ENCODE data around the gene CADM2.

- no peak for TF ChIP-seq POLR2AphosphoS5 (IDR thresholded peaks at IDR 0.05; ENCODE audit: borderline replicate concordance, low read depth, low read length)
- no peak for TF ChIP-seq EZH2 (IDR thresholded peaks at IDR 0.05)
- TF ChIP-seq FOXP2 (optimal IDR thresholded peaks at IDR 0.05; ENCODE audit: control extremely low read depth, extremely low read length, insufficient read depth): no peak
Observed at GRCh38 chr3:86087160-86087871, 1128.5 kb downstream of the CADM2 start.

All from SK-N-MC (cell line).